ENCODE measurements around the gene NELFB.

Gene NELFB

GRCh38 chr9:137303151-137303892 lies 48.2 kb downstream of the NELFB start:
- DNase-seq (ENCODE audit: low read depth in 2 of 2): no peak

GRCh38 chr9:137303893-137304382 lies 48.8 kb downstream of the NELFB start:
- DNase-seq (ENCODE audit: low read depth in 2 of 2): no peak

- DNase-seq (ENCODE audit: low read depth in 2 of 2): no peak
Measured at GRCh38 chr9:137304383-137305059, 49.4 kb downstream of the NELFB start.

GRCh38 chr9:137305060-137305797 lies 50.1 kb downstream of the NELFB start:
- peak; percentile 41 to 47 for DNase-seq (ENCODE audit: low read depth in 2 of 2)

- no peak for DNase-seq (ENCODE audit: low read depth in 2 of 2)
Measured at GRCh38 chr9:137305798-137306065, 50.6 kb downstream of the NELFB start.

GRCh38 chr9:137306066-137306849 lies 51.1 kb downstream of the NELFB start:
- no peak for DNase-seq (ENCODE audit: low read depth in 2 of 2)

GRCh38 chr9:137306850-137307254 lies 51.7 kb downstream of the NELFB start:
- no peak for DNase-seq (ENCODE audit: low read depth in 2 of 2)

- DNase-seq (ENCODE audit: low read depth in 2 of 2): no peak
Measured at GRCh38 chr9:137307255-137308056, 52.3 kb downstream of the NELFB start.

- no peak for DNase-seq (ENCODE audit: low read depth in 2 of 2)
Measured at GRCh38 chr9:137308057-137308619, 53.0 kb downstream of the NELFB start.

GRCh38 chr9:137309368-137310188 lies 54.5 kb downstream of the NELFB start:
- no peak for DNase-seq (ENCODE audit: low read depth in 2 of 2)

- no peak for DNase-seq (ENCODE audit: low read depth in 2 of 2)
Measured at GRCh38 chr9:137310189-137311052, 55.3 kb downstream of the NELFB start.

- no peak for DNase-seq (ENCODE audit: low read depth in 2 of 2)
Measured at GRCh38 chr9:137311171-137311985, 56.3 kb downstream of the NELFB start.

GRCh38 chr9:137311986-137312851 lies 57.1 kb downstream of the NELFB start:
- no peak for DNase-seq (ENCODE audit: low read depth in 2 of 2)

GRCh38 chr9:137312852-137313325 lies 57.8 kb downstream of the NELFB start:
- no peak for DNase-seq (ENCODE audit: low read depth in 2 of 2)

GRCh38 chr9:137313326-137313936 lies 58.3 kb downstream of the NELFB start:
- DNase-seq (ENCODE audit: low read depth in 2 of 2): no peak

GRCh38 chr9:137313956-137314560 lies 58.9 kb downstream of the NELFB start:
- no peak for DNase-seq (ENCODE audit: low read depth in 2 of 2)
